ENCODE measurements around the gene GALNT2.

The GALNT2 gene

DNA sequence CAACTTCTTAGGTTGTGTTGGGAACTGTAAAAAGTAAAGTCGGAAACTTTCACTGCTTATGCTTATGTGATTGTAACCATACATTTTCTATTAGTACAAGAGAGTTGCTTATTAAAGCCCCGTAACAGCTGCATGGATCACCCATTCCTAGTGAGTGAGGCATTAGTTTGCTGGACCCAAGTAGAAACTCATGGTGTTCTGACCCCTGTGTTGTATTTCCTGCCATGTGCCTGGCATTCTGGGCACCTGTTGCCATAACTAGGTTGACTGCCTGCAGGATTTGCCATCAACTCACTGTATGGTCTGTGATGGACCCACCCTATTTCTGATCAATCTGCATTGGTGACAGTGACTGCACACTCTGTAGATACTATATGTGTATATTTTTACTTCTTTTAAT lies 186.1 kb downstream of the GALNT2 start:
- in situ Hi-C loops (cut with HindIII; ENCODE audit: low sequenced_read_pairs) = no loop called here
- DNase-seq (ENCODE audit: low read depth) = no peak
- TF ChIP-seq, protein P1, sequence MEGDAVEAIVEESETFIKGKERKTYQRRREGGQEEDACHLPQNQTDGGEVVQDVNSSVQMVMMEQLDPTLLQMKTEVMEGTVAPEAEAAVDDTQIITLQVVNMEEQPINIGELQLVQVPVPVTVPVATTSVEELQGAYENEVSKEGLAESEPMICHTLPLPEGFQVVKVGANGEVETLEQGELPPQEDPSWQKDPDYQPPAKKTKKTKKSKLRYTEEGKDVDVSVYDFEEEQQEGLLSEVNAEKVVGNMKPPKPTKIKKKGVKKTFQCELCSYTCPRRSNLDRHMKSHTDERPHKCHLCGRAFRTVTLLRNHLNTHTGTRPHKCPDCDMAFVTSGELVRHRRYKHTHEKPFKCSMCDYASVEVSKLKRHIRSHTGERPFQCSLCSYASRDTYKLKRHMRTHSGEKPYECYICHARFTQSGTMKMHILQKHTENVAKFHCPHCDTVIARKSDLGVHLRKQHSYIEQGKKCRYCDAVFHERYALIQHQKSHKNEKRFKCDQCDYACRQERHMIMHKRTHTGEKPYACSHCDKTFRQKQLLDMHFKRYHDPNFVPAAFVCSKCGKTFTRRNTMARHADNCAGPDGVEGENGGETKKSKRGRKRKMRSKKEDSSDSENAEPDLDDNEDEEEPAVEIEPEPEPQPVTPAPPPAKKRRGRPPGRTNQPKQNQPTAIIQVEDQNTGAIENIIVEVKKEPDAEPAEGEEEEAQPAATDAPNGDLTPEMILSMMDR (IDR thresholded peaks at IDR 0.05; ENCODE audit: low read depth, low read length, missing control alignments) = no peak
- no peak overlapping the region for H3K4me3 ChIP-seq (ENCODE audit: low read depth, low read length)

- in situ Hi-C loops (cut with HindIII; ENCODE audit: low sequenced_read_pairs) = no loop called here
- no peak for DNase-seq (ENCODE audit: low read depth)
These were observed 187.2 kb downstream of the GALNT2 start for GRCh38 chr1:230254265-230254664.

DNA sequence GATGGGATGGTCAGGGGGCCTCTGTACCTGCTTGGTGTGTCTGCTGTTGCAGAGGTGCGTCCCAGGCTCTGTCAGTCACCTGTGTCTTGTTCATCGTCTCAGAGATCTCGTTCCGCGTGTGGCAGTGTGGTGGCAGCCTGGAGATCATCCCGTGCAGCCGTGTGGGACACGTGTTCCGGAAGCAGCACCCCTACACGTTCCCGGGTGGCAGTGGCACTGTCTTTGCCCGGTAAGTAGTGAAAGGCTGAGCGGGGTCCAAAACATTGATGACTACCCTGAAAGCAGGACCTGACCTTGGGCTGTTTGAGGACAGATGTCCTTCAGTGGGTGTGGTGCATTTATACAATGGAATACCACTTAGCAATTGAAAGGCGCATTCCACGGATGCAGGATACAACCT lies 188.1 kb downstream of the GALNT2 start:
- in situ Hi-C loops (cut with HindIII; ENCODE audit: low sequenced_read_pairs) = no loop called here
- DNase-seq (ENCODE audit: low read depth) = no peak
- TF ChIP-seq, protein P1 (IDR thresholded peaks at IDR 0.05; ENCODE audit: low read depth, low read length, missing control alignments) = no peak
- H3K4me3 ChIP-seq (ENCODE audit: low read depth, low read length) = no peak overlapping the region

More at GRCh38 chr1:230254265-230254664, 187.2 kb downstream of the GALNT2 start:
- no peak overlapping the region for H3K4me3 ChIP-seq (ENCODE audit: low read depth, low read length)
- TF ChIP-seq, protein P1 (IDR thresholded peaks at IDR 0.05; ENCODE audit: low read depth, low read length, missing control alignments) = no peak

DNA sequence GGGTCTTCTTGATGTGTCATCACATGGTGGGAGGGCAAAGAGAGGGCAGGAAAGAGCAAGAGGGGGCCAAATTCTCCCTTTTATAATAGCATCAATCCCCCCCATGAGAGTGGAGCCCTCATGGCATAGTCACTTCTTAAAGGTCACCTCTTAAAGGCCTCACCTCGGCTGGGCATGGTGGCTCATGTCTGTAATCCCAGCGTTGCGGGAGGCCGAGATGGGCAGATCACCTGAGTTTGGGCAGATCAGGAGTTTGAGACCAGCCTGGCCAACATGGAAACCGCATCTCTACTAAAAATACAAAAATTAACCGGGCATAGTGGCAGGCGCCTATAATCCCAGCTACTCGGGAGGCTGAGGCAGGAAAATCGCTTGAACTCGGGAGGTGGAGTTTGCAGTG lies 189.0 kb downstream of the GALNT2 start:
- TF ChIP-seq, protein P1 (IDR thresholded peaks at IDR 0.05; ENCODE audit: low read depth, low read length, missing control alignments) = no peak
- DNase-seq (ENCODE audit: low read depth) = no peak
- no peak overlapping the region for H3K4me3 ChIP-seq (ENCODE audit: low read depth, low read length)
- in situ Hi-C loops (cut with HindIII; ENCODE audit: low sequenced_read_pairs) = no loop called here

- H3K4me3 ChIP-seq (ENCODE audit: low read depth, low read length) = no peak overlapping the region
- in situ Hi-C loops (cut with HindIII; ENCODE audit: low sequenced_read_pairs) = no loop called here
- DNase-seq (ENCODE audit: low read depth) = no peak
- TF ChIP-seq, protein P1 (IDR thresholded peaks at IDR 0.05; ENCODE audit: low read depth, low read length, missing control alignments) = no peak
These were observed 189.9 kb downstream of the GALNT2 start for GRCh38 chr1:230256896-230257295.

DNA sequence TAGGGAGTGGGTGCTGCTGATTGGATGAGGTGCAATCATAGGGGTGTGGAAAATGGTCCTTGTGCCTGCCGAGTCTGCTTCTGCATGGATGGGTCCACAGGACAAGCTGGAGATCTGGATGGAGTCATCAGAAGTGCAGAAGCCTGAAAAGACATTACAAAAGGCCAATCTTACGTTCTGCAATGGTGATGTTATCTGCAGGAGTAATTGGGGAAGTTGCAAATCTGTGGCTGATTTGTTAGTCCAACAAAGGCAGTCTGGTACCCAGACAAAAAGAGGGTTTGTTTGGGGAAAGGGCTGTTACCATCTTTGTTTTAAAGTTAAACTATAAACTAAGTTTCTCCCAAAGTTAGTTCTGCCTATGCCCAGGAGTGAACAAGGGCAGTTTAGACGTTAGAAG lies 192.6 kb downstream of the GALNT2 start:
- in situ Hi-C loops (cut with HindIII; ENCODE audit: low sequenced_read_pairs) = no loop called here
- TF ChIP-seq, protein P1 (IDR thresholded peaks at IDR 0.05; ENCODE audit: low read depth, low read length, missing control alignments) = no peak

DNA sequence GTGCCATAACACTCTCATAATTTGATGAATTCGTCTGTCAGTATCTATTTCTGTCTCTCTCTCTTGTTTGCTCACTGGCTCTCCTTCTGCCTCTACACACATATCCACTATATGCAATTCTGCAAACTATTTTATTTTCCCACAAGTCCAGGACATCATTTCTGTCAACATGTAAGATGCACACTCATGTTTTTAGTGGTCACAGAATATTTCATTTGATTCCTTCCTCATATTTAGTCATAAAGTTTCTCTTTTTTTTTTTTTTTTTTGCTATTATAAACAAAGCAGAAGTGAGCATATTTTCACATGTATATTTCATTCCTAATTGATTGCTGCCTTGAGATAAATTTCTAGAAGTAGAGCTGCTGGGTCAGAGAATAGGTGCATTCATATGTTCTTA lies 193.8 kb downstream of the GALNT2 start:
- TF ChIP-seq, protein P1 (IDR thresholded peaks at IDR 0.05; ENCODE audit: low read depth, low read length, missing control alignments) = no peak
- DNase-seq (ENCODE audit: low read depth) = no peak
- in situ Hi-C loops (cut with HindIII; ENCODE audit: low sequenced_read_pairs) = no loop called here
- H3K4me3 ChIP-seq (ENCODE audit: low read depth, low read length) = no peak overlapping the region

More for the DNA sequence above, 192.6 kb downstream of the GALNT2 start:
- no peak overlapping the region for H3K4me3 ChIP-seq (ENCODE audit: low read depth, low read length)
- DNase-seq (ENCODE audit: low read depth) = no peak
